Neural cell (in vitro differentiated cells): ENCODE data around the gene RARS1.

Source experiments
- EP300 ChIP-seq: fragments of 450-650 bp; conservative IDR thresholded peaks from 2 replicates; pipeline ENCODE4 v1.6.1; 2014; ENCODE audit warnings: antibody characterized with exemption, mild to moderate bottlenecking, moderate library complexity; ENCODE audit not compliant: poor library complexity, severe bottlenecking
- EZH2 ChIP-seq: fragments of 200-600, 300-800 bp; shearing (Covaris generic), sonication (generic); IDR thresholded peaks from 2 replicates; pipeline ENCODE4 v1.6.1; 2014; ENCODE audit warnings: antibody characterized with exemption, low read length, borderline replicate concordance, mild to moderate bottlenecking; ENCODE audit not compliant: insufficient read depth, poor library complexity, severe bottlenecking
- RAD21 ChIP-seq: fragments of 450-650 bp; conservative IDR thresholded peaks from 2 replicates; pipeline ENCODE4 v1.6.1; 2014; ENCODE audit warnings: antibody characterized with exemption, mild to moderate bottlenecking, moderate library complexity
- TAF1 ChIP-seq: IDR thresholded peaks from 2 replicates; pipeline ENCODE4 v1.6.1; 2012; ENCODE audit warnings: low read depth
- TF ChIP-seq, protein P1 (sequence below): fragments of 450-650 bp; IDR thresholded peaks from 2 replicates; pipeline ENCODE4 v1.5.1; 2014; ENCODE audit warnings: antibody characterized with exemption, mild to moderate bottlenecking, moderate library complexity; ENCODE audit not compliant: poor library complexity, severe bottlenecking
- TF ChIP-seq, protein P2 (sequence below): IDR thresholded peaks from 2 replicates; pipeline ENCODE4 v1.6.1; 2012; ENCODE audit warnings: borderline replicate concordance

DNA sequence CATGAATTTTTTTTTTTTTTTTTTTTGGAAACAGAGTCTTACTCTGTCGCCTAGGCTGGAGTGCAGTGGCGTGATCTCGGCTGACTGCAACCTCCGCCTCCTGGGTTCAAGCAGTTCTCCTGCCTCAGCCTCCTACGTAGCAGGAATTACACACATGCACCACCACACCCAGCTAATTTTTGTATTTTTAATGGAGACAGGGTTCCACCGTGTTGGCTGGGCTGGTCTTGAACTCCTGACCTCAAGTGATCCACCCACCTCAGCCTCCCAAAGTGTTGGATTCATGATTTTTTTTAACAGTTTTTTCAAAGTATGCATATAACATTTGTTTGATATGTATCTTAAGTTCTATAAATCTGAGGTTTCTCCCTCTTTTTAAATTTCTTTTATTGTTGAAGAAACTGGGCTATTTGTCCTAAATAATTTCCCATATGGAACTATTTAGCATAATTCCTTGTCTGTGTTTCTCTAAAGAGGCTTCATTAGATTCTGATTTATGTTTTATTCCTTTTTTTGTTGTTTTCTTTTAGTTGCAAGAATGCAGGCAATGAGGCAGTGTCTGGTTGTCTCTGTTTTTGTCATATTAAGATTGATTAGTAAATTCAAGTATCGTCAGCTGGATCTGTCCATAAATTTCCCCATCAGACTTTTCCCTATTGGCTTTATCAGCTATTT, 16.4 kb downstream of the RARS1 start:
- TF ChIP-seq, protein P1, sequence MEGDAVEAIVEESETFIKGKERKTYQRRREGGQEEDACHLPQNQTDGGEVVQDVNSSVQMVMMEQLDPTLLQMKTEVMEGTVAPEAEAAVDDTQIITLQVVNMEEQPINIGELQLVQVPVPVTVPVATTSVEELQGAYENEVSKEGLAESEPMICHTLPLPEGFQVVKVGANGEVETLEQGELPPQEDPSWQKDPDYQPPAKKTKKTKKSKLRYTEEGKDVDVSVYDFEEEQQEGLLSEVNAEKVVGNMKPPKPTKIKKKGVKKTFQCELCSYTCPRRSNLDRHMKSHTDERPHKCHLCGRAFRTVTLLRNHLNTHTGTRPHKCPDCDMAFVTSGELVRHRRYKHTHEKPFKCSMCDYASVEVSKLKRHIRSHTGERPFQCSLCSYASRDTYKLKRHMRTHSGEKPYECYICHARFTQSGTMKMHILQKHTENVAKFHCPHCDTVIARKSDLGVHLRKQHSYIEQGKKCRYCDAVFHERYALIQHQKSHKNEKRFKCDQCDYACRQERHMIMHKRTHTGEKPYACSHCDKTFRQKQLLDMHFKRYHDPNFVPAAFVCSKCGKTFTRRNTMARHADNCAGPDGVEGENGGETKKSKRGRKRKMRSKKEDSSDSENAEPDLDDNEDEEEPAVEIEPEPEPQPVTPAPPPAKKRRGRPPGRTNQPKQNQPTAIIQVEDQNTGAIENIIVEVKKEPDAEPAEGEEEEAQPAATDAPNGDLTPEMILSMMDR, result no peak
- no peak for TF ChIP-seq EZH2
- no peak for TF ChIP-seq RAD21
- TF ChIP-seq TAF1, result no peak
- TF ChIP-seq, protein P2, sequence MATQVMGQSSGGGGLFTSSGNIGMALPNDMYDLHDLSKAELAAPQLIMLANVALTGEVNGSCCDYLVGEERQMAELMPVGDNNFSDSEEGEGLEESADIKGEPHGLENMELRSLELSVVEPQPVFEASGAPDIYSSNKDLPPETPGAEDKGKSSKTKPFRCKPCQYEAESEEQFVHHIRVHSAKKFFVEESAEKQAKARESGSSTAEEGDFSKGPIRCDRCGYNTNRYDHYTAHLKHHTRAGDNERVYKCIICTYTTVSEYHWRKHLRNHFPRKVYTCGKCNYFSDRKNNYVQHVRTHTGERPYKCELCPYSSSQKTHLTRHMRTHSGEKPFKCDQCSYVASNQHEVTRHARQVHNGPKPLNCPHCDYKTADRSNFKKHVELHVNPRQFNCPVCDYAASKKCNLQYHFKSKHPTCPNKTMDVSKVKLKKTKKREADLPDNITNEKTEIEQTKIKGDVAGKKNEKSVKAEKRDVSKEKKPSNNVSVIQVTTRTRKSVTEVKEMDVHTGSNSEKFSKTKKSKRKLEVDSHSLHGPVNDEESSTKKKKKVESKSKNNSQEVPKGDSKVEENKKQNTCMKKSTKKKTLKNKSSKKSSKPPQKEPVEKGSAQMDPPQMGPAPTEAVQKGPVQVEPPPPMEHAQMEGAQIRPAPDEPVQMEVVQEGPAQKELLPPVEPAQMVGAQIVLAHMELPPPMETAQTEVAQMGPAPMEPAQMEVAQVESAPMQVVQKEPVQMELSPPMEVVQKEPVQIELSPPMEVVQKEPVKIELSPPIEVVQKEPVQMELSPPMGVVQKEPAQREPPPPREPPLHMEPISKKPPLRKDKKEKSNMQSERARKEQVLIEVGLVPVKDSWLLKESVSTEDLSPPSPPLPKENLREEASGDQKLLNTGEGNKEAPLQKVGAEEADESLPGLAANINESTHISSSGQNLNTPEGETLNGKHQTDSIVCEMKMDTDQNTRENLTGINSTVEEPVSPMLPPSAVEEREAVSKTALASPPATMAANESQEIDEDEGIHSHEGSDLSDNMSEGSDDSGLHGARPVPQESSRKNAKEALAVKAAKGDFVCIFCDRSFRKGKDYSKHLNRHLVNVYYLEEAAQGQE, result no peak
- TF ChIP-seq EP300, result no peak
